Calu3 (cell line): Measurements from ENCODE around the gene AKAP13. TPM values are rescaled to one million over a fixed set of nuclear protein-coding genes. Genes with fewer than 3 reads are reported as not detected.

Source experiments
- BruUV-seq: library from RNA; stranded (reverse); fragments of 400-500 nt; replicated peaks from 2 replicates; lab custom pipeline; 2021; lab: Mats Ljungman, UMichigan
- CTCF ChIA-PET: fragments of 300-600 bp; sonication (Branson Sonifier 250); formaldehyde crosslinking; loops from one replicate; lab custom pipeline; 2022; ENCODE audit warnings: antibody characterized with exemption; lab: Charles Lee
- DNase-seq: peaks from one replicate; pipeline ENCODE4 v3.0.0; 2022
- H3K27ac Mint-ChIP-seq: one replicate; pipeline ENCODE4 v1.8.0; 2022; ENCODE audit warnings: mixed read lengths; ENCODE audit not compliant: unreplicated experiment
- H3K27me3 Mint-ChIP-seq: one replicate; pipeline ENCODE4 v1.8.0; 2022; ENCODE audit warnings: mixed read lengths; ENCODE audit not compliant: unreplicated experiment
- H3K36me3 Mint-ChIP-seq: one replicate; pipeline ENCODE4 v1.8.0; 2022; ENCODE audit warnings: mild to moderate bottlenecking, moderate library complexity, mixed read lengths; ENCODE audit not compliant: insufficient read depth, unreplicated experiment
- H3K4me1 Mint-ChIP-seq: one replicate; pipeline ENCODE4 v1.8.0; 2022; ENCODE audit warnings: mild to moderate bottlenecking, low read depth, mixed read lengths; ENCODE audit not compliant: unreplicated experiment
- H3K4me3 Mint-ChIP-seq: one replicate; pipeline ENCODE4 v1.8.0; 2022; ENCODE audit warnings: mild to moderate bottlenecking, low read depth, moderate library complexity, mixed read lengths; ENCODE audit not compliant: unreplicated experiment
- H3K9me3 Mint-ChIP-seq: one replicate; pipeline ENCODE4 v1.8.0; 2022; ENCODE audit warnings: low read depth, mixed read lengths; ENCODE audit not compliant: unreplicated experiment
- CTCF ChIP-seq: fragments of 200-600 bp; IDR thresholded peaks from one replicate; pipeline ENCODE4 v1.8.0; 2022; ENCODE audit warnings: antibody characterized with exemption; ENCODE audit not compliant: unreplicated experiment
- intact Hi-C: fragments of 100-400 bp; cut with micrococcal nuclease; formaldehyde crosslinking; loops from one replicate; pipeline ENCODE4 v1.10.0; 2022; ENCODE audit not compliant: unreplicated experiment
- total RNA-seq: library from RNA; stranded (reverse); gene quantifications from 2 replicates; pipeline ENCODE4 v1.2.3, GENCODE V29; 2022

AKAP13 gene
- total RNA-seq, 1 experiment from 2014 or later: 145 TPM

- CTCF ChIA-PET: no interaction called here
- no TSS peak for BruUV-seq
- no peaks in the 10 kb centered on the region for H3K4me1 Mint-ChIP-seq
Observed at GRCh38 chr15:85755942-85756341, 375.5 kb downstream of the AKAP13 start.

GRCh38 chr15:85756411-85757072 is 376.1 kb downstream of the AKAP13 start:
- Mint-ChIP-seq H3K9me3 (no peaks in the 10 kb centered on the region), H3K27ac (no peak overlapping the region), H3K4me3 (no peak overlapping the region), H3K27me3 (no peaks in the 10 kb centered on the region), H3K36me3 (peaks cover 46% of the 10 kb centered on the region), H3K4me1 (no peaks in the 10 kb centered on the region)
- CTCF ChIA-PET: no interaction called here
- TF ChIP-seq CTCF: no peak
- no TSS peak for BruUV-seq
- intact Hi-C loops: no loop called here
- DNase-seq: no peak

More at GRCh38 chr15:85755942-85756341, 375.5 kb downstream of the AKAP13 start:
- intact Hi-C loops: no loop called here
- H3K4me3 Mint-ChIP-seq: no peak overlapping the region
- TF ChIP-seq CTCF: no peak
- H3K27ac Mint-ChIP-seq: no peak overlapping the region
- no peaks in the 10 kb centered on the region for H3K27me3 Mint-ChIP-seq
- no peak for DNase-seq
- H3K36me3 Mint-ChIP-seq: peaks cover 52% of the 10 kb centered on the region
- no peaks in the 10 kb centered on the region for H3K9me3 Mint-ChIP-seq

GRCh38 chr15:85757073-85757938 is 376.9 kb downstream of the AKAP13 start:
- Mint-ChIP-seq H3K27ac (no peak overlapping the region), H3K4me3 (no peak overlapping the region), H3K27me3 (no peaks in the 10 kb centered on the region), H3K9me3 (no peaks in the 10 kb centered on the region), H3K4me1 (no peaks in the 10 kb centered on the region), H3K36me3 (peaks cover 40% of the 10 kb centered on the region)
- DNase-seq: no peak
- BruUV-seq: no TSS peak
- no peak for TF ChIP-seq CTCF
- intact Hi-C loops: no loop called here
- CTCF ChIA-PET: no interaction called here

GRCh38 chr15:85757939-85758654 is 377.7 kb downstream of the AKAP13 start:
- intact Hi-C loops: no loop called here
- H3K27me3 Mint-ChIP-seq: no peaks in the 10 kb centered on the region
- DNase-seq: no peak
- no peak overlapping the region for H3K4me3 Mint-ChIP-seq
- CTCF ChIA-PET: no interaction called here
- no peak for TF ChIP-seq CTCF
- no peaks in the 10 kb centered on the region for H3K9me3 Mint-ChIP-seq
- H3K27ac Mint-ChIP-seq: no peak overlapping the region
- no peaks in the 10 kb centered on the region for H3K4me1 Mint-ChIP-seq
- BruUV-seq: no TSS peak
- H3K36me3 Mint-ChIP-seq: peaks cover 39% of the 10 kb centered on the region
